GM12878 (cell line): ENCODE data around the gene NAP1L1. TPM values are rescaled to one million over a fixed set of nuclear protein-coding genes. Genes with fewer than 3 reads are reported as not detected.
A peak's percentile ranks its signal among the peaks of the same experiment; 100 is the strongest.

Source experiments
- ATAC-seq: fragments of 200-7000 bp; cut with Tn5 transposase; 3 replicates; pipeline ENCODE4 v1.9.1; 2020; ENCODE audit warnings: mild to moderate bottlenecking, moderate library complexity
- BruUV-seq: library from RNA; stranded (reverse); fragments of 400-500 nt; replicated peaks from 2 replicates; lab custom pipeline; 2021; lab: Mats Ljungman, UMichigan
- CTCF ChIA-PET: fragments of 300-600 bp; sonication (Branson Sonifier 250); formaldehyde crosslinking; extraction: SDS; loops from one replicate; lab custom pipeline; 2021; ENCODE audit warnings: inconsistent platforms; lab: Yijun Ruan, JAX
- POLR2A ChIA-PET: fragments of 350-600 bp; formaldehyde crosslinking; extraction: SDS; loops from one replicate; lab custom pipeline; 2021; ENCODE audit warnings: inconsistent platforms; lab: Charles Lee
- RAD21 ChIA-PET: fragments of 300-600 bp; sonication (Branson Sonifier 250); formaldehyde crosslinking; loops from one replicate; lab custom pipeline; 2023; ENCODE audit warnings: antibody characterized with exemption; ENCODE audit not compliant: unreplicated experiment; lab: Charles Lee
- SMC1A ChIA-PET: fragments of 300-600 bp; sonication (Branson Sonifier 250); formaldehyde crosslinking; loops from one replicate; lab custom pipeline; 2023; ENCODE audit not compliant: unreplicated experiment, uncharacterized antibody; lab: Charles Lee
- DNase-seq: peaks from one replicate; pipeline ENCODE4 v3.0.0-alpha.2; 2011; ENCODE audit warnings: low read depth, low spot score
- FAIRE-seq: peaks from 3 replicates; lab custom pipeline; 2011; peaks lifted over from hg19 to GRCh38; lab: Jason Lieb, UNC
- H2AFZ ChIP-seq: 2 replicates; pipeline ENCODE4 v1.6.0; 2011; ENCODE audit warnings: low read depth, low read length, control low read depth; ENCODE audit not compliant: control insufficient read depth
- H3K27ac ChIP-seq: 2 replicates; pipeline ENCODE4 v1.5.1; 2011; ENCODE audit warnings: control low read depth; ENCODE audit not compliant: control insufficient read depth, insufficient read depth
- H3K27me3 ChIP-seq, 2 experiments: replicated peaks in 1 of 2; 2 replicates each; pipeline versions ENCODE4 v1.6.0 to v1.6.1; 2011; ENCODE audit warnings: low read length in 1 of 2; ENCODE audit not compliant: control insufficient read depth in 2 of 2, insufficient read depth in 2 of 2
- H3K36me3 ChIP-seq, 2 experiments: 2 replicates each; pipeline ENCODE4 v1.5.1; 2011; ENCODE audit warnings: low read length in 1 of 2; ENCODE audit not compliant: control insufficient read depth in 2 of 2, insufficient read depth in 2 of 2
- H3K4me1 ChIP-seq: 2 replicates; pipeline ENCODE4 v1.6.1; 2011; ENCODE audit warnings: mild to moderate bottlenecking, low read length, moderate library complexity, mixed read lengths; ENCODE audit not compliant: control insufficient read depth, insufficient read depth
- H3K4me2 ChIP-seq: 2 replicates; pipeline ENCODE4 v1.6.0; 2011; ENCODE audit warnings: control low read depth; ENCODE audit not compliant: control insufficient read depth, insufficient read depth
- H3K4me3 ChIP-seq: fragments of 200-600 bp; sonication (generic); 2 replicates; pipeline ENCODE4 v1.5.1; 2016
- H3K79me2 ChIP-seq: 2 replicates; pipeline ENCODE4 v1.6.0; 2011; ENCODE audit warnings: low read length; ENCODE audit not compliant: control insufficient read depth, insufficient read depth
- H3K9ac ChIP-seq: 2 replicates; pipeline ENCODE4 v1.8.0; 2011; ENCODE audit warnings: low read length, control low read depth, mixed read lengths; ENCODE audit not compliant: control insufficient read depth, insufficient read depth
- H3K9me3 ChIP-seq: replicated peaks from 3 replicates; pipeline ENCODE4 v1.5.1; 2011; ENCODE audit warnings: mild to moderate bottlenecking, low read length; ENCODE audit not compliant: control insufficient read depth, insufficient read depth
- H4K20me1 ChIP-seq: 2 replicates; pipeline ENCODE4 v1.6.0; 2011; ENCODE audit not compliant: control insufficient read depth, insufficient read depth
- CHD4 ChIP-seq: fragments of 200-600 bp; sonication (generic); IDR thresholded peaks from 2 replicates; pipeline ENCODE4 v1.6.1; 2016; ENCODE audit warnings: mild to moderate bottlenecking
- E2F8 ChIP-seq: fragments of 450-650 bp; IDR thresholded peaks from 2 replicates; pipeline ENCODE4 v1.6.1; 2018; ENCODE audit warnings: mild to moderate bottlenecking, low read depth, moderate library complexity; ENCODE audit not compliant: partially characterized antibody
- IKZF2 ChIP-seq, 2 experiments: fragments of 450-650 bp; IDR thresholded peaks; 2 replicates each; pipeline ENCODE4 v1.6.1; 2017; ENCODE audit warnings: mild to moderate bottlenecking in 2 of 2, moderate library complexity in 2 of 2
- LARP7 ChIP-seq: fragments of 450-650 bp; IDR thresholded peaks from 2 replicates; pipeline ENCODE4 v1.6.1; 2017; ENCODE audit warnings: mild to moderate bottlenecking
- NFIC ChIP-seq: IDR thresholded peaks from 2 replicates; pipeline ENCODE4 v1.6.1; 2012; ENCODE audit warnings: low read depth, mild to moderate bottlenecking, inconsistent platforms, low read length, moderate library complexity
- POLR2AphosphoS2 ChIP-seq: IDR thresholded peaks from 2 replicates; pipeline ENCODE4 v1.6.1; 2011; ENCODE audit warnings: low read depth, mild to moderate bottlenecking, low read length, improper control_type of control experiment, moderate library complexity
- RELA ChIP-seq: fragments of 450-650 bp; IDR thresholded peaks from 2 replicates; pipeline ENCODE4 v1.8.0; 2014; ENCODE audit warnings: borderline replicate concordance; ENCODE audit not compliant: partially characterized antibody
- RFX5 ChIP-seq: IDR thresholded peaks from 2 replicates; pipeline ENCODE4 v1.6.1; 2011; ENCODE audit warnings: low read depth, low read length, improper control_type of control experiment
- SP1 ChIP-seq: IDR thresholded peaks from one replicate; pipeline ENCODE4 v1.6.1; 2011; ENCODE audit warnings: low read depth, low read length
- TCF12 ChIP-seq: IDR thresholded peaks from 2 replicates; pipeline ENCODE4 v1.6.1; 2011; ENCODE audit warnings: low read depth, mild to moderate bottlenecking, low read length
- USF1 ChIP-seq: IDR thresholded peaks from 2 replicates; pipeline ENCODE4 v1.6.1; 2011; ENCODE audit warnings: borderline replicate concordance, low read depth, mild to moderate bottlenecking, moderate library complexity, mixed read lengths, low read length; ENCODE audit not compliant: insufficient read depth; ENCODE audit errors: extremely low read length
- ZNF24 ChIP-seq: fragments of 450-650 bp; IDR thresholded peaks from 2 replicates; pipeline ENCODE4 v1.6.1; 2017; ENCODE audit warnings: antibody characterized with exemption, mild to moderate bottlenecking
- WGBS: methylation state at CpG from one replicate; pipeline ENCODE4 v1.1.6; 2016; ENCODE audit warnings: low lambda C conversion rate; ENCODE audit not compliant: insufficient replicate concordance, insufficient coverage; ENCODE audit errors: missing lambda C conversion rate; 5-methylcytosine and 5-hydroxymethylcytosine counted together
- in situ Hi-C: fragments of 300-500 bp; cut with MboI; formaldehyde crosslinking; loops from 9 replicates; pipeline ENCODE4 v1.14.3; 2018; ENCODE audit warnings: mixed read lengths
- intact Hi-C: fragments of 100-400 bp; cut with micrococcal nuclease; formaldehyde crosslinking; loops from one replicate; pipeline ENCODE4 v1.14.2; 2022; ENCODE audit not compliant: unreplicated experiment
- polyA plus RNA-seq, 11 experiments: library from polyadenylated mRNA; depleted of rRNA in 4 of 11; unstranded in 6 of 11; stranded (reverse) in 5 of 11; fragments of >200 nt; fragmentation: Nextera tagmentation in 4 of 11; fragmentation: Illumina TruSeq in 1 of 11; extraction: Ambion mirVana in 4 of 11; extraction: Trizol in 1 of 11; gene quantifications; 1 replicate in 1 of 11; 2 replicates in 10 of 11; pipeline versions ENCODE4 v1.2.1 to v1.2.3, GENCODE V29; 2011 to 2016; ENCODE audit warnings: inconsistent platforms in 2 of 11, missing spikeins in 2 of 11, low read depth in 1 of 11
- total RNA-seq, 4 experiments: library from RNA; depleted of rRNA in 3 of 4; stranded (reverse); fragments of >200 nt in 3 of 4; fragmentation: Illumina TruSeq in 1 of 4; extraction: Trizol in 1 of 4; gene quantifications; 2 replicates each; pipeline versions ENCODE4 v1.2.1 to v1.2.3, GENCODE V29; 2013 to 2021

The NAP1L1 gene
- total and polyA plus RNA-seq, 10 of the 15 experiments (the other 5 are each of a cell fraction or from before 2014, with no cell fraction given): 256 to 1,036 (median 536) TPM

GRCh38 chr12:76064904-76065303, 19.6 kb downstream of the NAP1L1 start (continued):
- TF ChIP-seq TCF12: no peak
- TF ChIP-seq, all 136 proteins: peak for 0

- FAIRE-seq (peak; percentile 31), DNase-seq (no peak), ATAC-seq (no peak; the same call in 2 of the 3 replicates)
- no peak overlapping the region for H3K9ac ChIP-seq
- H2AFZ ChIP-seq: no peak overlapping the region
- no peak overlapping the region for H3K4me3 ChIP-seq
- BruUV-seq: no TSS peak
- H3K36me3 ChIP-seq: peaks cover 9 to 35% of the 10 kb centered on the region in 2 experiments
- ChIA-PET CTCF (no interaction called here), SMC1A (no interaction called here), RAD21 (interaction anchor here (1.1 kb wide), 1 partner anchor 396 kb away, joined by 3 read pairs; no protein-coding TSS in a partner anchor), POLR2A (no interaction called here)
- intact Hi-C loops (no loop called here), in situ Hi-C loops (no loop called here)
- H3K9me3 ChIP-seq: peaks cover 3% of the 10 kb centered on the region; the same call in 2 of the 3 replicates
- 4% methylated on average over 2 of the region's 2 CpGs for WGBS
- H4K20me1 ChIP-seq: no peaks in the 10 kb centered on the region
- no peaks in the 10 kb centered on the region for H3K4me1 ChIP-seq
- no peak overlapping the region for H3K27ac ChIP-seq
- H3K4me2 ChIP-seq: no peak overlapping the region
- no peak for TF ChIP-seq RFX5
- no peak for TF ChIP-seq NFIC
- no peak for TF ChIP-seq LARP7
- TF ChIP-seq POLR2AphosphoS2: no peak
- TF ChIP-seq SP1: no peak
- no peak for TF ChIP-seq ZNF24
- TF ChIP-seq E2F8: no peak
- TF ChIP-seq IKZF2 (IDR thresholded peaks at IDR 0.05): no peak
- TF ChIP-seq RELA: no peak
- TF ChIP-seq USF1: no peak
- TF ChIP-seq CHD4: no peak
- no peaks in the 10 kb centered on the region for H3K27me3 ChIP-seq
- peaks cover 28% of the 10 kb centered on the region for H3K79me2 ChIP-seq
Observed at GRCh38 chr12:76060111-76060510, 24.4 kb downstream of the NAP1L1 start.
